ENCODE data around the gene SAE1.
A peak's percentile ranks its signal among the peaks of the same experiment; 100 is the strongest.

Gene SAE1

DNA sequence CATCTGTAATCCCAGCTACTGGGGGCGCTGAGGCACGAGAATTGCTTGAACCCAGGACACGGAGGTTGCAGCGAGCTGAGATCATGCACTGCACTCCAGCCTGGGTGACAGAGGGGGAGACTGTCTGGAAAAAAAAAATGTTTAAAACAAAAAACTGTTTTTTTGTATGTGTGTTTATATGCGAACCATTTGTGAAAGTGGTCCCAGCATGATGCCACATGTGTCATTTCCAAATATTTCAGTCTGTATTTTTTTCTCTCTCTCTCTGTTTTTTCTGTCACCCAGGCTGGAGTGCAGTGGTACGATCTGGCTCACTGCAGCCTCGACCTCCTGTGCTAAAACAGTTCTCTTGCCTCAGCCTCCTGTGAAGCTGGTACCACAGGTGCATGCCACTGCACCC lies 37.4 kb downstream of the SAE1 start:
- DNase-seq = no peak

DNA sequence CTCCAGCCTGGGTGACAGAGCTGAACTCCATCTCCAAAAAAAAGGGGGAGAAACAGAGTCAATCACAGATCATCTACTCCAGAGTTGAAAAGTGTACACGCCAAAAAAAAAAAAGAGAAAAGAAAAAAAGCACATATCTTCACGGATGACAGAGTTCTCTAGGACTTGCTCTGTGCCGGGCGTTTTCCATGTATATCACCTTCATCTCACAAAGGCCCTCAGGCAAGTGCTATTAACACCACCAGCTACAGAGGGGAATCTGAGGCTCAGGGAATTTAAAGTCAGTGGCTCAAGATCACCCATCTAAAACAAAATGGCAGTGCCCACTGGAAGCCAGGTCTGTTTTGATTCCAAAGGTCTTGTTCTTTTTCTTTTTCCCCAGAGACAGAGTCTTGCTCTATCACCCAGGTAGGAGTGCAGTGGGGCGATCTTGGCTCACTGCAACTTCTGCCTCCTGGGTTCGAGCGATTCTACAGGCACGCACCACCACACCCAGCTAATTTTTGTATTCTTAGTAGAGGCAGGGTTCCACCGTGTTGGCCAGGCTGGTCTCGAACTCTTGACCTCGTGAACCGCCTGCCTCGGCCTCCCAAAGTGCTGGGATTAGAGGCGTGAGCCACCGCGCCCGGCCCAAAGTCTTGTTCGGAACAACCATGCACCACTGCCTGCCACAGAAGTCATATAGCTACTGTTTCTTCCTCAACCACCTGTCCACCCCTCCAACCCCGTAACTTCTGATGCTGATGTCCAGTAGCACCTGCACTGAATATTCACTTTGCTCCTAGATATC lies 42.2 kb downstream of the SAE1 start:
- no peak for DNase-seq

DNA sequence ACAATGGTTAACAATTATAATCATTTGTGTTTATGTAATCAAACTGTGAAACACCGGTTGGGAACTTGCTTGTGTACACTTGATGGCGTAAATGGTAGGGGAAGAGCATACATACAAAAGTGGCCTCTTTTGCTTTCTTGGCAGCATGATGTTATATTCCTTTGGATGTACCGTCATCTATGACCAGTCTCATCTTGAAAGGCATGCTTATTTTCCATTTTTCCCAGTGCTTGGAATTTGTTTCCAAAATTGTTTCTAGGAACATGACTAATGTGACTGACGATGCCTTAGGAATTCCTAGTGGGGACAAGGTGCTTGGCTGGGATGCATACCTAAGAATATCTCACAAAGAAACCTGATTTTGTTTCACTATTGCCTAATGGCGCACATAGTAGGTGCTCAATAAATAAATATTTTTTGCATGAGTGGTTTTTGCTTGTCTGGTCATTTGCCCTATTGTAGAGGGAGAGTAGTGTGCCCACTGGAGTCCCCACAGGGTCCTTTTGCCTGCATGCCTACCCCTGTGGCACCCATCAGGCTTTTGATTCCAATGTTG lies 45.5 kb downstream of the SAE1 start:
- DNase-seq = no peak

DNA sequence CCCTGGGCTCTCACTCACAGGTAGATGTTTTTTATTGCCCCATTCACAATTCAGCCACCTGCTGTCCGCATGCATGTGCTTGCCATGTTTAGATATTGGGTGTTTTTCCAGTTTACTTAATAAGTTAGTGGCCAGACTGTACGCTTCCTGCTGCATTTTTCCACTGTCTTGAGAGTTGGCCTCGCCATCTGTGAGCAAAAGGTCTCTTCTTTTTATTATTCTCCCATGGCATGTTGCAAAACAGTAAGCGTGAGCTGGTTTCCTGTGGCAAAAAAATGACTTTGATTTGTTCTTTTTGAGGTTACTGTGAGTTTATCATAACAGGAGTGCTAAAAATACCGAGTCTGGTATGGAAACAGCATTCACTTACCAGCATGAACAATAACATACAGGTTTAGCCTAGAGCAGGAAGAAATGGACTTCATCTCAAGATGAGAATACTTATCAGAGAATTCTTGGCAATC lies 46.0 kb downstream of the SAE1 start:
- DNase-seq = no peak

DNA sequence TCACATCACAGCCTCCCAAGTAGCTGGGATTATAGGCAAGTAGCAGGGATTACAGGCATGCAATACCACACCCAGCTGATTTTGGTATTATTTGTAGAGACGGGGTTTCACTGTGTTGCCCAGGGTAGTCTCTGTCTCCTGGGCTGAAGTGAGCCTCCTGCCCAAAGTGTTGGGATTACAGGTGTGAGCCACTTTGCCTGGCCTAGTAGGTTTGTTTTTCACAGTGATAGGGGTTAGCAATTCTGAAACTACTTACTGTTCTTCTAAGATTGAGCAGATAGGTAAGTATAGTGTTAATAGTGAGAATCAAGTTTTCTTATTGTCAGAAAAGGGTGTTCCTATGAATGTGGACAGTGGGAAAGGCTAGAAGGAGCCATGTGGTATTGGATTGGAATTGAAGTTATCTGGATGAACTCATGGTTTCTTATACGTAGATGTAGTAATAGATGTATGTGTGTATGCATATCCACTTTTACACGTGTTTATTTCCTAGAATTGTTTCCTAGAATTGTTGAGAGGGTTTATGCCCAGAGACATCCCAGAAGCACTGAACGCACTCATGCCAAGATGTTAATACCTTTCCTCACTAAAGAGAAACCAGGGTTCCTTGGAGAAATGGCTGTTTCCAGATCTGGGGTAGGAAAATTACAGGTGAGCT lies 49.1 kb downstream of the SAE1 start:
- no peak for DNase-seq

DNA sequence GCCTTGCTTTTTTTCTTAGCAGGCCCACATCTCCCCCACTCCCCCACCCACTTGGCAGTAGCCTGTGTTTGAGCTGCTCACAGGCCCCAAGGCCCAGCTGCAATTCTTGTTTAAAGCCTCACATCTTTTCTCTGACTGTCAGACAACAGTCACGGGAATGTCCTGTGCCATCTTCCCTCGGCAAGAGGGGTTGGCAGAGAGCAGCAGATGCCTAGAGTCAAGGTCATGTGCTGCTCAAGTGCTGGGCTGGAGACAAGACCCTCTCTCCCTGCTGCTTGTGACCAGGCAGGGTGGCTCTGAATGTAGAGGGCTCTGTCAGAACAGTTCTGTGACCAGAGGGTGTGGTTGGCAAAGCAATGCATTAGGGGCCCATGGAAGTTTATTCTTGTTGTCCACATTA lies 53.0 kb downstream of the SAE1 start:
- no peak for DNase-seq

DNA sequence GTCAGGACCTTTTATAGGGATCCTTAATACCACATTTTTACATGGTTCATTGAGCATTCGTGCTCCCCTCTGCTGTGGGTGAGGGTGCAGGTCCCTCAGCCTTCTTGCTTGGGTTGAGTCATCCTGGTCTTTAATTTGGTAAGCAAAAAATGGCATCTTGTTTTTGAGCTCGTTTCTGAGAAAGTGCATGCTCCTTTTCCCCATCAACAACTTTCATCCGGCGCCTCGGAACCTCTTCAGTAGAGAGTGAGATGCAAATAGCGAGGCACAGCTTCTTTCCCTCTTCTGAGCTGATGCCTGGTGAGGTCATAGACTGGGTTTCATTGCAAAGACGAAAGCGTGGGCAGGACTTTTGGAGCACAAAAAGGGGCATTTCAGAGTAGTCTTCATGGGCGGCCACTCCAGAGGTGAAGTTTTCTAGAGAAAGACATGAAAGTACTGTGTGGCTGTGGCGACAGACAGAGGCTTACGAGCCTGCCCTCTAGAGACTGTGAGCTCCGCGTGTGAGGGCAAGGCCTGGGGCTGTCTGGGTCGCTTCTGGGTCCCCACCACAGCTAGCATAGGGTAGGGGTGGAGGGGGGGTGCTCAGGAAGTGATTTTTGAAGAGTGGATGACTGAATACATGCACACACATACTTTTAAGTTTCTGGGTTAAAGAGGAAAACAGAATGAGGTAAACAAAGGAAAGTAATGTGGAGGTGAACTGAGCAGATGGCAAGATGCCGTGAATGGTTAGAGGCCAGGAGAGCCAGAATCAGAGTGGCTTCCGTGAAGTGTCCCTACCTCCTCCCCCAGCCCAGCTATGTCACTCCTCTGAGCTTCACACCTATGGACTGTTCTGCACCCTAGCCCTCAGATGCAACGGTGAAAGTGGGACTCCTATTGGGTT lies 56.1 kb downstream of the SAE1 start:
- DNase-seq = no peak

DNA sequence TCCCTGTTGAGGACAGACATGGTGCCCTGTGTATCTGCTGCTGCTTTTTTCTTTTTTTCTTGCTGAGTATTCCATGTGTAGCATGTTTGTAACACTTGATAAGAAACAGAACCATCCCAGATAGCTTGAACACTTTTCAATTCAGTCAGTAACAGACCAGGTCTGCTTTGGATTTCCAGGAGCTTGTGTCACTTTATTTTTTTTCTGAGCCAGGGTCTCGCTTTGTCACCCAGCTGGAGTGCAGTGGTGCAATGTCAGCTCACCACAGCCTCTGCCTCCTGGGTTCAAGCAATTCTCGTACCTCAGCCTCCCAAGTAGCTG lies 56.7 kb downstream of the SAE1 start:
- DNase-seq = no peak

DNA sequence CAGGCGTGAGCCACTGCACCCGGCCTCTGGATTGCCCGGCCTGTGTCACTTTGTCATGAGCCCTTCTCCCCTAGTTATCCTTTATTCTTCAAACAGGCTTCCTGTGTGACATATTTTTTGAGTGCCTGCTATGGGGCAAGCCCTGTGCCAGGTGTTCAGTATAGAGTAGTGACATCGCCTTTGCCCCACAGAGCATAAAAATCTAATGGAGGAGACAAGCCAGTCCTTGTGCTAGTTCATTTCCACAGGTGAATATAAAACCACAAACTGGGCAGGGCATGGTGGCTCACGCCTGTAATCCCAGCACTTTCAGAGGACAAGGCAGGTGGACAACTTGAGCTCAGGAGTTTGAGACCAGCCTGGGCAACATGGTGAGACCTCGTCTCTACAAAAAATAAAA lies 57.2 kb downstream of the SAE1 start:
- no peak for DNase-seq

DNA sequence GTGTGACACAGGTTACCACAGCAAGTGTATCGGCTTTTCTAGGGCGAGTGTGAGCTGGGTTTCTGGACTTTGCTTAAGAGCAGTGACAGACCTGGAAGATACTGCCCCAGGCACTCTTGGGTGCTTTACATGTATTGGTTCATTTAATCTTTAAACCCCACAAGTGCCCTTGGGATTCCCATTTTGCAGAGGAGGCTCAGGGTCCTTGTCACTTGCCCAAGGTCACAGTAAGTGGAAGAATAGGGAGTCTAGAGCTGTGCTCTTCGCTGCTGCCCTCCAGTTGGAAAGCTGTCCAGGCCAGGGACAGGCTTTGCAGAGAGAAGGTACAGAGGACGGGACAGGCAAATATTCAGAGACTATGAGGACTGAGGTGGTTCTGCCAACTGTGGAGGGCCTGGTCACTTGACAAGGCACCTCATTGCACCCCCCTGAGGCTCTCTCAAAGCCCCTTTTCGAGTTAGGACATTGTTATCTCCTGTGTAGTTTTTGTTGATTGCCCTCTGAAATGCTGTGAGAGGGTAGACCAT lies 57.9 kb downstream of the SAE1 start:
- DNase-seq = no peak

DNA sequence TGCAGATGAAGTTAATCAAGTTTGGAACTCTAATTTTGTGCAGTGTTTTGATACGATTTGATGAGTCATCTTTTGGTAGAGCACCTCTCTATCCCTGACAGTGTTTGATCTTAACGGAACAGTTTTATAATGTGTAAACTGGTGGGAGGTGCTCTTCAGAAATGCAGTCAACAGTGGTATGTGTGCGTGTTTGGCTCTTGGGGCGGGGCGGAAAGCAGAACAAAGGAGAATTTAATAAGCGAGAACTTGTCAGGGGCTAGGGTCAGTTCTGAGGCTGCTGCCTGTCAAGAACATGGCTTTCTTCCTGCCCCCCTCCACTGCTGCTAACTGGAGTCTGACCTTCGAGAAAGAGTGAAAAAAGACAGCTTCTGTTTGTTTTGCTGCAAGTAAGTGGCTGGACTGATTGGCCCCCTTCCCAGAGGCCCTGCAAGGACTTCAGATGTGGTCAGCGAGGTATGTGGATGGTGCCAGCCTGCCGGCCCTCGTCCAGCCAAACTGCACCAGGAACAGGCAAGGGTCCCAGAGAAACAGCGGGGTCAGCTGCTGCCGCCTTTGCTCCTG lies 59.6 kb downstream of the SAE1 start:
- no peak for DNase-seq

DNA sequence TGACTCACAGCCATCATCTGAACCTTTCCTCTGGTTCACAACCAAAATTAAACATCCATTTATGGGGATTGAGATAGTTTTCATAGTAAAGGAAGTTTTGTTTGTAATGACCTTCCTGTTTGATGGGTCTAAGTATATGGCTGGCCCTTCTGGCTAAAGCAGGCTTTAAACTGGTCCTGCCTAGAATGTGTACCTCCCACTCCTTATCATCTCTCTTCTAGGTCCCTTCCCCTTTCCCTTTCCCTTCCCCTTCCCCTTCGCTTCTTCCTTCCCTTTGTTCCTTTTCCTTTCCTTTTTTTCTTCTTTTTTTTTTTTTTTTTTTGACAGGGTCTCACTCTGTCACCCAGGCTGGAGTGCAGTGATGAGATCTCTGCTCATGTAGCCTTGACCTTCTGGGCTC lies 64.8 kb downstream of the SAE1 start:
- no peak for DNase-seq

DNA sequence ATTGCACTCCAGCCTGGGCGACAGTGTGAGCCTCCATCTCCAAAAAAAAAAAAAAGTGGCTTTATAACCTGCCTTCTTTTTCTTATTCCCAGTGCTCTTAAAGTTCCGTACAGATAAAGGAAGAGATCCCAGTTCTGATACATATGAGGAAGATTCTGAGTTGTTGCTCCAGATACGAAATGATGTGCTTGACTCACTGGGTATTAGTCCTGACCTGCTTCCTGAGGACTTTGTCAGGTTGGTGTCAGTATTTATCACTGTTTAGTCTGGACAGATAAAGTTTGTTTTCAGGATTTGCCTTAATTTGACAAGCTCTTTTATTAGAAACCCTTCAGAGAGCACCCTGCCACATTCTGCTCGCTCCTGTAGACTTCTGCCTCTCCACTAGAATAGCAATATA lies 66.5 kb downstream of the SAE1 start:
- DNase-seq = no peak

DNA sequence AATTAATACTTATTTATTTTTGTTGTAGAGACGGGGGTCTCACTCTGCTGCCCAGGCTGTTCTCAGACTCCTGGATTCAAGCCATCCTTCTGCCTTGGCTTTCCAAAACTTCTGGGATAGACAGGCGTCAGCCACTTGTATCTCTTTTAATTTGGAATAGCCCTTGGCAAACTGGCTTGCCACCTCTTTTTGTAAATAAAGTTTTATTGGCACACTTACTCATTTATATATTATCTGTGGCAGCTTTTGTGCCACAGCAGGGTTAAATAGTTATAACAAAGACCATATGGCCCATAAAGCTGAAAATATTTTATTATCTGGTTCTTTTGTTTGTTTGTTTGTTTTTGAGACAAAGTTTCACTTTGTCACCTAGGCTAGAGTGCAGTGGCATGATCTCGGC lies 69.9 kb downstream of the SAE1 start:
- no peak for DNase-seq

DNA sequence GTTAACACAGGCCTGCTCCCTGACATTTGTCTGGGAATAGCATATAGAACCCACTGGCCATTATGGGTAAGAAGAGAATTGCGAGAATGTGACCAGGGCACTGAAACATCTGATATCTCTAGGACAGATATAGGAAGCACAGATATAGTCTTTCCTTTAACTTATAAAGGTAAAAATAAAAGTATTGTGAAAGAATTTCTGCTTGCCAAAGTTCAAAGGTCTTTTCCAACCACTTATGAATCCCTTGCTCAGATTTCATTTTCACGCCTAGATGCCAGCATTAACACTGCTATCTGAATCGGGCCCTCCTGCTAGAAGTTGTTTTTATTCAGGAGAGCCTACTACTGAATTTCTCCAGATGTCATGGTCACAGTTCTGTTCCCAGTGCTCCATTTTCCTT lies 72.6 kb downstream of the SAE1 start:
- no peak for DNase-seq

DNA sequence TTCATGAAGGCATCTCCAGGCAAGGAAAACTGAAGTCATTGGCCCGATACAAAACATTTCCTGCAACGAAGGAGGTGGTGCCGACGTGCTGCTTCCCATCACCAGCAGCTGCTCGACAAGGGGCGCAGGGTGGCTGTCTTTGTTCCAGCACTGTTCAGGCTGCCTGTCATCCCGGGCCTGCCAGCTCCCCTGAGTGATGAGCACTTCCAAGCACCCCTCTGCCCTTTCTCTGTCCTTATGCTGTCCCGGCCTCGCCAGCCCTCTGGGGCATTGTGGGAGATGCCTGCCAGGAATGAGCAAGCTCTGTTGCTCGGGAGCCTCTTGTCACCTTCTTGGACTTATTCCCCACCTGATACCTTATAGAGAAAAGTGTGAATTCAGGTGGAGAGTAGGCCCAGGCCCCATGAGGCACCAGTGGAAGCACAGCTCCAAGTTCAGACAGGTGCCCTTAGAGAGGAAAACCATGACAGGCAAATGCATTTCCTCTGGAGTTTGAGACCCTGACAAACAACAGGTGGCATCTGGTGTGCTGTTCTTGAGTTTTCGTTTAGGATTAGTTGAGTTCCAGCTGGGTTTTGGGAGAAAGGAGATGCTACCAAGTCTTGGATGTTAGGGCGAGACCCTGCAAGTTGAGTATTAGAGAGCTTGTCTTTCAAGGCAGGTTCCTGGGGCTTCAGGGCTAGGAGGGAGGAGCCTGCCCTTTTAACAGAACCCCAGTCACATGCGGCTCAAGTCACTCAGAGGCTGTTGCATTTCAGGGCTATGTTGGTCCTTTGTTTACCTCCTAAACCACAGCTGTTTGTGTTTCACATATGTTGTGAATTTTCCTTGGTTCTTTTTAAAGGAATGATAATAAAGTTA lies 78.9 kb downstream of the SAE1 start:
- DNase-seq = no peak

DNA sequence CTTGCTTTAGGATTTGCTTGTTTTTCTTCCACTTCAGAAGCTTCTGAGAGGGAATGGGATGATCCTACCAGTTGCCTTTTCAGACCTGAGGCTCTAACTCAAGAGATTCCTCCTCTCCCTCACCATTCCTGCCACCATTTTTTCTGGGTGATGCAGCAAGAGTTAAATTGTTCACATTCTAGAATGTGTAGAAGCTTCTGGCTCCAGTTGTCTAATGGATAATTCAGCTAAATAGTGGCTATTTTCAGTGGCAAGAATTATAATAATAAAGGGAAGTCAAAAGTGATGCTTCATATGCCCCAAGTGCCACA lies 79.5 kb downstream of the SAE1 start:
- no peak for DNase-seq

DNA sequence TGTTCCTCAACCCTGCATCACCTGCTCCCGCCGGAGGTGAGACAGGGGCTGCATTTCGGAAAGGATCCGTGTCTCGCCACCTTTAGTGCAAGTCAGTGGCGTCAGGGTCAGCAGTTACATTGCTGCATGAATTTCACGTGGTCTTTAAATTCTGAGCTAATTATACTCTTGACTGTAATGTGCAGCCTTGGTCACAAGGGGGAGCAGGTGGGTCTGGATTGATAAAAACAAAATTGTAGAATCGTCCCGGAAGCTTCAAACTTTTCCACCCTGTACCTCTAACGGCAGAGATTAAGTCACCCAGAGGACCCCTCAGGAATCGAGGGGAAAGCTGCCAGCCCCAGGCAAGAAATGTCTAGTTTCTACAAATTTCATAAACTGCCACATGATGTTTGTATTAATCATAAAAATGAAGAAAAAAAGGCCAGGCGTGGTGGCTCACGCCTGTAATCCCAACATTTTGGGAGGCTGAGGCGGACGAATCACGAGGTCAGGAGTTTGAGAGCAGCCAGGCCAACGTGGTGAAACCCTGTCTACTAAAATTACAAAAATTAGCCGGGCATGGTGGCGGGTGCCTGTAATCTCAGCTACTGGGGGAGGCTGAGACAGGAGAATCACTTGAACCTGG lies 80.2 kb downstream of the SAE1 start:
- peak; percentile 74 for DNase-seq

DNA sequence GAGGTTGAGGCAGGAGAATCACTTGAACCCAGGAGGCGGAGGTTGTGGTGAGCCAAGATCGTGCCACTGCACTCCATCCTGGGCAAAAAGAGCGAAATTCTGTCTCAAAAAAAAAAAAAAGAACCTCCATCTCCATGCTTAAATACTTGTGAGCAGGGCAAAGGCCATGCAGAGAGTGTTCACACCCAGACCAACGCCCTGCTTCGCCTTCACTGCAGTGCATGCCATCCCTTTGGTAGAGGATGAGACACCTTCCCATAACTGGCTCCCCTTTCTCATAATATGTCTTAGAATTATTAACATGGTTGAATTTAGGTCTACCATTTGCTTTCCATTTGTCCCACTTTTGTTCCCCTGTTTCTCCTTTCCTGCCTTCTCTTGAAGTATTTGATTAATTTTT lies 84.9 kb downstream of the SAE1 start:
- DNase-seq = no peak

DNA sequence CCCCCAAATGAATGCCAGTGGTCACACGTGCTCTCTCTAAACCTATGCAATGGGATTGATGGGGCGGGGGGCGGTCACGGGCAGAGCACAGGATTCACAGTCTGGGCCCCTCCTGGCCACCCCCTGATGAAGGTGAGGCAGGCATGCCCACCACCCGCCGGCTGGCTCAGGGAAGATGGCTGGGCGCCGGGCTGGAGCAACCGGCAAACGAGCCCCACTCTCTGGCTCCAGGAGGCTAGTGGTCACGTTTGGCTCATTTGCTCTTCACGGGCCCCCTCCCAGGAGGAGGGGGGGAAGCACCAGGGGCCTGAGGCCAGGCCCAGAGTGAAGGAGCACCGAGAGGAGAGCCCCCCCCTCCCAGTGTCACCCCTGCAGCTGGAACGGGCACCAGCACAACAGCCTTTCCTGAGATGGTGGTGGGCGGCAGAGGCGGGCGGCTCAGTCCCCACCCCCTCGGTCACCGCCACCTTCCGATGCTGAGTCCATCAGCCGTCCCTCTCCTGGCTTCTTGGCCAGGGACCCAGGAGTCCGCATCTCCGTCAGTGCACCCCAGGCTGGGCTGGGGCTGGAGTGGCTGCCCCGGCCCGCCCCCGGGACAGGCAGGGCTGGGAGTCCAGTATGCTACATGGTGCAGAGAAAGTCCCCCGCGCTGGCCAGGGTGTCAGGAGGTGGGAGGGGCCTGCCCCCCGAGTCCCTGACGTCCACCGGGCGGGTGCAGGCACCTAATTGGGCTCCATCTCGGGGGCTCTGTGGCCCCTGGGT lies 90.6 kb downstream of the SAE1 start:
- DNase-seq = no peak

DNA sequence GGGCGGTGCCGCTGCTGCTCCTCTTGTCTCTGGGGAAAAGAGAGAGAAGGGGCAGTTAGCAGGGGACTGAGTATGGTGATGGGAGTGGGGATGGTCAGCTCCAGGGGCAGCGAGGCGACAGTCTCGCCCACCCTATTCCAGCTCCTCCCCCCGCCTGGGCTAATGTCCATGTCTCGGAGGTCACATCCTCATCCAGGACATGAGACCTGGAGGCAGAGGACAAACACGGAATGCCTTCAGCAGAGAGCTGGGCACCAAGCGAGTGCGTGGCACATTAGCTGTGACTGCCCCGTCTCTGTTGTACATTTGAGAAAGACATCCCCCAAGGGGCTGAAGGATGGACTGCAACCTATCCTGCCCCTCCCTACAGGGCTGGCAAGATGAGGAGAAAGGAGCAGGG lies 91.3 kb downstream of the SAE1 start:
- DNase-seq = no peak
